ENCODE results near the gene STRIT1.

DNA sequence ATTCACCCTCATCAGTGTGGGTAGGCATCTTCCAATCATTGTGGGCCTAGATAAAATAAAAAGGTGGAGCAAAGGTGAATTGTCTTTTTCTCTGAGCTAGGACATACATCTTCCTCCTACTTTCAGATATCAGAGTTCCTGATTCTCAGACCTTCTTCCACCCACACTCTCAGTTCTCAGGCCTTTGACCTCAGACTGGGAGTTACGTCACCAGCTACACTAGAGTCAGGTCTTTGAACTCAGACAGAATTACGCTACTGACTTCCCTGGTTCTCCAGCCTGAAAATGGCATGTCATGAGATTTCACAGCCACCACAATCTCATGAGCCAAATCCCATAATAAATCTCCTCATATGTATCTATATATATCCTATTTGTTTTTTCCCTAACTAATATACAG lies 39.0 kb downstream of the STRIT1 start:
- TF ChIP-seq, protein P1, sequence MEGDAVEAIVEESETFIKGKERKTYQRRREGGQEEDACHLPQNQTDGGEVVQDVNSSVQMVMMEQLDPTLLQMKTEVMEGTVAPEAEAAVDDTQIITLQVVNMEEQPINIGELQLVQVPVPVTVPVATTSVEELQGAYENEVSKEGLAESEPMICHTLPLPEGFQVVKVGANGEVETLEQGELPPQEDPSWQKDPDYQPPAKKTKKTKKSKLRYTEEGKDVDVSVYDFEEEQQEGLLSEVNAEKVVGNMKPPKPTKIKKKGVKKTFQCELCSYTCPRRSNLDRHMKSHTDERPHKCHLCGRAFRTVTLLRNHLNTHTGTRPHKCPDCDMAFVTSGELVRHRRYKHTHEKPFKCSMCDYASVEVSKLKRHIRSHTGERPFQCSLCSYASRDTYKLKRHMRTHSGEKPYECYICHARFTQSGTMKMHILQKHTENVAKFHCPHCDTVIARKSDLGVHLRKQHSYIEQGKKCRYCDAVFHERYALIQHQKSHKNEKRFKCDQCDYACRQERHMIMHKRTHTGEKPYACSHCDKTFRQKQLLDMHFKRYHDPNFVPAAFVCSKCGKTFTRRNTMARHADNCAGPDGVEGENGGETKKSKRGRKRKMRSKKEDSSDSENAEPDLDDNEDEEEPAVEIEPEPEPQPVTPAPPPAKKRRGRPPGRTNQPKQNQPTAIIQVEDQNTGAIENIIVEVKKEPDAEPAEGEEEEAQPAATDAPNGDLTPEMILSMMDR (IDR thresholded peaks at IDR 0.05; ENCODE audit: borderline replicate concordance, extremely low read depth, low read length, poor library complexity, severe bottlenecking) = no peak
- TF ChIP-seq EZH2 (IDR thresholded peaks at IDR 0.05; ENCODE audit: borderline replicate concordance, low read depth, low read length, severe bottlenecking) = no peak
